Measurements from ENCODE around the gene ZMYND11.
"Not testable (repeated sequence)": the region's sequence is repeated elsewhere in the genome, so short reads cannot be mapped to it uniquely, and the experiment has no call there.

Gene ZMYND11

DNA sequence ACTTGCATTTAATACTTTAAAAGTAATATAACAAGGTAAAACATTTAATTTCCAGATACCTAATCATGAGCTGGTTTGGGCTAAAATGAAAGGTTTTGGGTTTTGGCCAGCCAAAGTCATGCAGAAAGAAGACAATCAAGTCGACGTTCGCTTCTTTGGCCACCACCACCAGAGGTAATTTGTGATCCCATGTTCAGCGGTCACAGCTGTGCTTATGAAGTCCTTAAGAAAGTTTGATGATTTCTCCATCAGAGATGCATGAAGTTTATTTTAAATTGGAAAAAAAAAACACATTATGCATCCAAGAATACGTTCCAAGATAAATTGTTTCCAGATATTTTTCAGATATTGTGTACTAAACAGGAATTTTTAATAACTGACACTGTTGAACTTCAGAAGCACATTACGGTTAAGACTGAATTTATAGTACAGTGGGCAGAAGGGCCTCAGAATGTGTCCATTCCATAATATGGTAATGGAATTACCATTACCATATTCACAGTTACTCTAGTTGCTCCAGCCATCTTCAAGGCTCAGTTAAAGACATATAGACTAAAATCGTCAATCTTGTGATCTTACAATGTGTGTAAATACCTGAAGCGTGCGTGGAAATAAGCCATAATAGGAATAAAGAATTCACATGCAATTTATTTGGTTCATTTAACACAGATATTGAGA is 106.8 kb downstream of the ZMYND11 start:
- no peak for FAIRE-seq

DNA sequence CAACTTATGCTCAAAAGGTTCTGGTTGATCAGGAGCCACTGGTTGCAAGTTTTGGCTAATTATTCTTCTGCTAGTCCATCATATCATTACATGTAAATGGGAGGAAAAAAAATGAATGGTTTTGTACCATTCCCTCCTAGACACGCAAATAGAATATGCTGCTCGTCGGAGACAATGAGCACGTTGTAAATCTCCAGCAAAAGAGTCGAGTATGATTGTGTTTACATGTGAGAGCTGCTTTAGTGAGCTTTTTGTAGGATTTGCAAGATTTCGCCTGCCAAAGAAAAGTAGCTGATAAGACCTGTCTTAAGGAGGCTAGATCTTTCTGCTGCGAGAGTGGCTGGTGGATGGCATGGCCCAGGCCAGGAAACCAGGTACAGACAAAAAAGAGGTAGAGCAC is 109.0 kb downstream of the ZMYND11 start:
- FAIRE-seq (no peak), DNase-seq (ENCODE audit: insufficient read length, low spot score) (no peak)

More for the DNA sequence above, 106.8 kb downstream of the ZMYND11 start:
- no peak for DNase-seq (ENCODE audit: insufficient read length, low spot score)

DNA sequence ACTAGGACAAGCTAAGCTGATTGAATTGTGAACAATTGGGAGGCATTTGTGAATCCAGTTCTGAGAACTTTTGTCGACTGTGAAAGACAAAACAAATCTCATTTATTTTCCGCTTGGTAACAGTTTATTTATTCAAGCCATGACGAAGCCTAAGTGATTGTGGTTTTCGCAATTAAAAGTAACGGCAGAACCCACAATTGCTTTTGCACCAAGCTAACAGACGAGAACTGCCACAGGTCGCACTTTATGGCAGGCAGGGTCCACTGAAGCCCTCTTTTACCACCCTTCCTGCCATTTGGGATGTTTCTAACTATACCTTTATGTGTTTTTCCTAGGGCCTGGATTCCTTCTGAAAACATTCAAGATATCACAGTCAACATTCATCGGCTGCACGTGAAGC is 111.2 kb downstream of the ZMYND11 start:
- no peak for DNase-seq (ENCODE audit: insufficient read length, low spot score)
- FAIRE-seq = no peak

DNA sequence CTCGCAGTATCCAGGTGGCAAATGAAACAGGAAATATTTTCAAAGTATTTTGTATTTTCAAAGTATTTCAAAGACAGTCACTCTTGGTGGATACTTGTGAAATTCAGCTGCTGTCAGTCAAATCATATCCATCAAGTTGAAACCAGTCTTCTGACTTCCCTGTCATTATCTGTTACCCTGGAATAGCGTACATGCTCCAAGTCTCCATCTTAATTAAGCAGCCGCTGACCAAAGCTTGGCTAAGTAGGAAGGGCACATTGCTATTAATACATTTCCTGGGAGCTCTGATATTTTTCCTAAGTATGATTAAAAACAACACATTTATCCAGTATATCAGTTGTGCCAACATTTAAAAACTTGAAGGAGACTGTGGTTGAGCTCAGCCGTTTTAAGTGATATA is 112.2 kb downstream of the ZMYND11 start:
- FAIRE-seq = no peak
- DNase-seq (ENCODE audit: insufficient read length, low spot score) = no peak

DNA sequence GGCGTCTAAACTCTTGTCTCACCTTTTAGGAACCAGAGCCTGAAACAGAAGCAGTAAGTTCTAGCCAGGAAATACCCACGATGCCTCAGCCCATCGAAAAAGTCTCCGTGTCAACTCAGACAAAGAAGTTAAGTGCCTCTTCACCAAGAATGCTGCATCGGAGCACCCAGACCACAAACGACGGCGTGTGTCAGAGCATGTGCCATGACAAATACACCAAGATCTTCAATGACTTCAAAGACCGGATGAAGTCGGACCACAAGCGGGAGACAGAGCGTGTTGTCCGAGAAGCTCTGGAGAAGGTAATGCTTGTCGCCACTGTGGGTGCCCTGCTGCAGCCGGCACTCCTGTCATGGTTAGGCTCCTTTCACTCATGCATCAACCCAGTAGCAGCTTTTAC is 113.1 kb downstream of the ZMYND11 start:
- DNase-seq (ENCODE audit: insufficient read length, low spot score) (no peak), FAIRE-seq (no peak)

DNA sequence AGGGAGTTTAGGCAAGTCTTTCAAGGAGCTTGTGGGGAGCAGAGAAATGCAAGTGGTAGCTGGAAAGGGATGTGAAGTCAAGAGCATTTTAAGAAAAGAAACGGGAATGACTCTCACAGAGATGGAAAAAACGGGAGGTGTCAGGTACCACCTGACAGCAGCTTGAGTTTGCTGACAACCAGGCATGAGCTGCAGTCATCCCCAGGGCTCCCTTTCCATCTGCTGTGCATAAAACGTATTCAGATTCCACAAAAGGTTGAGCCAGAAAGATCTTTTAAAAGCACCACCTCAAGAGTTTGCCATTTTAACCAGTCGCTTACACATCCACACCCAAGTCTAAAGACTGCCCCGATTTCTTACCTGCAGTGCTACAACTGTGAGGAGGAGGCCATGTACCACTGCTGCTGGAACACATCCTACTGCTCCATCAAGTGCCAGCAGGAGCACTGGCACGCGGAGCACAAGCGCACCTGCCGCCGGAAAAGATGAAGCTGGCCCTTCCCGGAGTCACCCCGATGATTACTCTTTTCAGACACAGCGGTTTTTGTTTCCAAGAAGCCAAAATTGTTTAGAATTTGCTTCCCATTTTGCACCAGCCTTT is 116.8 kb downstream of the ZMYND11 start:
- FAIRE-seq (no peak), DNase-seq (ENCODE audit: insufficient read length, low spot score) (no peak)

DNA sequence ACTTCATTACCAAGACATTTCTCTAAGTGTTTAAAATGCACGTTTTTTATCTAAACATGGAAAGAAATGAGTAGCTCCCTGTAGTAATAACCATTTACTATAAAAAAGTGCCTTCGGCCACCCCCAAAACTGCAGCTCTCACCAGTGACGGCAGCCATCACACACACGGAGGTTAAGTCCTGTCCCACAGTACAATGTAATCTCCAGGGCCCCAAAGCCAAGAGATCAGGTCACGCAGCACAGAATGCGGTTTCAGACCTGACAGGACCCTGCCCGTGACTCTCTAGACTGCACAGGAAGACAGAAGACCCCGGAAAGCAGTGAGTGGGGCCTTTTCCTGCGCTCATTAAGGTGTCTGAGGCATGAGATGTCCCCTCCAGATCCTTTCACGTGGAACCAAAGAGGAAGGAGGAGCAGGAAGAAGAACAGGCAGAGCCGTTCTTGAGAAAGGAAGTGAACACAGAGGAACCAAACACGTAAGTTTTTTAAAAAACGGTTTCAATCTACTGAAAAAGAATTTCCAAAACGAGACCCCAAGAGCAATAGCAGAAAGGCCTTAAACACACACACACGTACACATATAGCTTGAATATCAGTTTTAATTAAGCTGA is 125.7 kb downstream of the ZMYND11 start:
- no peak for FAIRE-seq
- no peak for DNase-seq (ENCODE audit: insufficient read length, low spot score)

DNA sequence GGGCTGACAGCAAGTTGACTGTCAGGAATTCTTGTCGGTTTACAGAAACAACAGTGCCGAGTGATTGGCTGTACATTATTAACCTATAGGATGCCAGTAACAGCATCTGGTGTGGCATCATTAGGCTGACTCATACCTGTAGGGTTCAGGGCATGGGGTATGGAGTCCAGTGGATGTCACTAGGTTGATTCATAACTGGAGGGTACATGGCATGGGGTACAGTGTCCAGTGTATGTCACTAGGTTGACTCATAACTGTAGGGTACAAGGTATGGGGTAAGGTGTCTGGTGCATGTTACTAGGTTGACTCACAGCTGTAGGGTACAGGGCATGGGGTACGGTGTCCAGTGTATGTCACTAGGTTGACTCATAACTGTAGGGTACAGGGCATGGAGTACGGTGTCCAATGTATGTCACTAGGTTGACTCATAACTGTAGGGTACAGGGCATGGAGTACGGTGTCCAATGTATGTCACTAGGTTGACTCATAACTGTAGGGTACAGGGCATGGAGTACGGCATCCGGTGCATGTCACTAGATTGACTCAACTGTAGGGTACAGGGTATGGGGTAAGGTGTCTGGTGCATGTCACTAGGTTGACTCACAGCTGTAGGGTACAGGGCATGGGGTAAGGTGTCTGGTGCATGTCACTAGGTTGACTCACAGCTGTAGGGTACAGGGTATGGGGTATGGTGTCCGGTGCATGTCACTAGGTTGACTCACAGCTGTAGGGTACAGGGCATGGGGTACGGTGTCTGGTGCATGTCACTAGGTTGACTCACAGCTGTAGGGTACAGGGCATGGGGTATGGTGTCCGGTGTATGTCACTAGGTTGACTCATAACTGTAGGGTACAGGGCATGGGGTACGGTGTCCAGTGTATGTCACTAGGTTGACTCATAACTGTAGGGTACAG is 129.2 kb downstream of the ZMYND11 start:
- not testable (repeated sequence) for FAIRE-seq; DNase-seq (ENCODE audit: insufficient read length, low spot score)

DNA sequence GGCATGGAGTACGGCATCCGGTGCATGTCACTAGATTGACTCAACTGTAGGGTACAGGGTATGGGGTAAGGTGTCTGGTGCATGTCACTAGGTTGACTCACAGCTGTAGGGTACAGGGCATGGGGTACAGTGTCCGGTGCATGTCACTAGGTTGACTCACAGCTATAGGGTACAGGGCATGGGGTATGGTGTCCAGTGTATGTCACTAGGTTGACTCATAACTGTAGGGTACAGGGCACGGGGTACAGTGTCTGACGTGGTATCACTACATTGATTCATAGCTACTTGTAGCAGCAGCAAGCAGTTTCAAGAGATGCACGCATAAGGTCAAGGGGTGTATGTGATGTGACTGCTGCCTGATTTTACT is 129.8 kb downstream of the ZMYND11 start:
- FAIRE-seq; DNase-seq (ENCODE audit: insufficient read length, low spot score): not testable (repeated sequence)

DNA sequence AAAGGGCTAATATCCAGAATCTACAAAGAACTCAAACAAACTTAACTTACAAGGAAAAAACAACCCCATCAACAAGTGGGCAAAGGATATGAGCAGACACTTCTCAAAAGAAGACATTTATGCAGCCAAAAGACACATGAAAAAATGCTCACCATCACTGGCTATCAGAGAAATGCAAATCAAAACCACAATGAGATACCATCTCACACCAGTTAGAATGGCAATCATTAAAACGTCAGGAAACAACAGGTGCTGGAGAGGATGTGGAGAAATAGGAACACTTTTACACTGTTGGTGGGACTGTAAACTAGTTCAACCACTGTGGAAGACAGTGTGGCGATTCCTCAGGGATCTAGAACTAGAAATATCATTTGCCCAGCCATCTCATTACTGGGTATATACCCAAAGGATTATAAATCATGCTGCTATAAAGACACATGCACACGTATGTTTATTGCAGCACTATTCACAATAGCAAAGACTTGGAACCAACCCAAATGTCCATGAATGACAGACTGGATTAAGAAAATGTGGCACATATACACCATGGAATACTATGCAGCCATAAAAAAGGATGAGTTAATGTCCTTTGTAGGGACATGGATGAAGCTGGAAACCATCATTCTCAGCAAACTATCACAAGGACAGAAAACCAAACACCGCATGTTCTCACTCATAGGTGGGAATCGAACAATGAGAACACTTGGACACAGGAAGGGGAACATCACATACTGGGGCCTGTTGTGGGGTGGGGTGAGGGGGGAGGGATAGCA is 130.7 kb downstream of the ZMYND11 start:
- not testable (repeated sequence) for FAIRE-seq; DNase-seq (ENCODE audit: insufficient read length, low spot score)

DNA sequence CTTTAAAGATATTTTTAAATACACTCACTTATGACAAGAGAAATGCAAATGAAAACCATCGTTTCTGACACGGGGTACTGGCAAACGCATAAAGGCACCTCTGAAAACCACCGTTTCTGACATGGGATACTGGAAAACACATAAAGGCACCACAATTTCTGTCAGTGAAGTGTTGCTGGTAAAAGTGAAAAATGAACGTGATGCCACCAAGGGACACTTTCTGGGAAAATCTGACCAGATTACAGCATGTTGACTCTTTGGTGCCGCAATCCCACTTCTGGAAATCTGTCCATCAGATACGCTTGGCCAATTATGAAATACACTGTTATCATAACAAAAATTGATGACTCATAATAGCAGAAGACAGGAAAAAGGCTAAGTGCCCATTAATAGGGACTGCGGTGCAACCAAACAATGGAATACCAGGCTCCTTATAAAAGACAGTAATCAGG is 131.7 kb downstream of the ZMYND11 start:
- FAIRE-seq (no peak), DNase-seq (ENCODE audit: insufficient read length, low spot score) (no peak)

DNA sequence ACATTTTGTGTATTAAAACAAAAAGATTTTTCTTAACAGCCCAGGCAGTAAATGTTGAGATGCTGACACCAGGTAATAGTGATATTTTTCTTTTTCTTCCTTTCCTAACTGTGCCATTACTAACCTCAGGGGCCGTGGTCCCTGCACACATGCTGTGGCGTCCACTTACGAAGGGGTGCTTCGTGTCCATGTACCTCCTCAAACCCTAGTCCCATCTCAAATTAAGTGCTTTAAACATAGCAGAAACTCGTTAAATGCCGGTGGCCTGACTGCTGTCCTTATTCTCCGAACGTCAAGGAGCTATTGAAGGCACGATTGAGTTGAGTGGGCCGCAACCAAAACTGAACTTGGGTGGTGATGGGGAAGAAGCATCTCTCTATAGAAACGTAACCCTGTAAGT is 132.4 kb downstream of the ZMYND11 start:
- no peak for FAIRE-seq
- DNase-seq (ENCODE audit: insufficient read length, low spot score) = no peak

DNA sequence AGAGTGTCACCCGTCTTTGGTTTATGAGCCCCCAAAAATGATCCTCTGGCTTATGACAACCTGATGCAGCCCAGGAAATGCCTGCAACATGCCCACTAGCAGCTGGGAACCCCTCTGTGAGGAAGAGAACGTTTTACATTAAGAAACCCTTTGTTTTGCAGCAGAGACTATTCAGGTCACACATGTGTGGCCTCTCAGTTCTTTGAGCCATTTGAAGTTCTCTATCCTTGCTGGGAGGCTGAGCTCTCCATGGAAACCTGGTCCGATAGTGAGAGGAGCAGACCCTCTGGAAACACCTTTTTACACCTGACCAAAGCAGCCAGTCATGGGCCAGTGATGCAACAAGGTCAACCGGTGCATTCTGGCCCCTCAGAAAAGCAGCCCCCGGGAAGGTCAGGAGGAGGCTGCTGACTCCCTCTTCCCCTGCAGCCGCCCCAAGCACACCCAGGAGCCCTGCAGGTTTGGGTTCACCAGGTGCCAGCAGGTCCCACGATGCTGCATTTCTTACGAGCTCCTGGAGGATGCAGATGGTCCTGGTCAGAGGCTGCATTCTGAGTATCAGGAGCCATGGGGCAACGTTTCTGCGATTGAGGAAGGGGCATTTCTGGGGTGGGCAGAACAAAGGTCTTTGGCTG is 134.3 kb downstream of the ZMYND11 start:
- DNase-seq (ENCODE audit: insufficient read length, low spot score) (no peak), FAIRE-seq (no peak)

DNA sequence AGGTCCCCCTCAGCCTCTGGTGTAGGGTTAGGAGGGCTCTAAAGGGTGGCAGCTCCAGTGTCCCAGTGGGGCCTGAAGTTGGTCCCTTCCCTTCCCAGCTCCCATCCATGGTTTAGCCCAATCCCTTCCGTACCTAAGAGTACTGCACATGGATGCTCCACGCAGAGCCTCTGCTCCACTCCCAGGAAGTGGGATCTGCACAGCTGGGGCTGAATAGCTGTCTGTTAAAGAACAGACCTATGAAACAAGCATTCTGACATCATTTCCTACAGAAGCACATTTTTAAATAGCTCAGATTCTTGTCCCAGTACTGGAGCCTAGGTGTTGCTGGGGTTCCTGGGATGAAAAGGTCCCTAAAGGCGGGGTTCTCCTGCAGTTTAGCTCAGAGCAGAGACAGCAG is 135.9 kb downstream of the ZMYND11 start:
- FAIRE-seq (no peak), DNase-seq (ENCODE audit: insufficient read length, low spot score) (no peak)

DNA sequence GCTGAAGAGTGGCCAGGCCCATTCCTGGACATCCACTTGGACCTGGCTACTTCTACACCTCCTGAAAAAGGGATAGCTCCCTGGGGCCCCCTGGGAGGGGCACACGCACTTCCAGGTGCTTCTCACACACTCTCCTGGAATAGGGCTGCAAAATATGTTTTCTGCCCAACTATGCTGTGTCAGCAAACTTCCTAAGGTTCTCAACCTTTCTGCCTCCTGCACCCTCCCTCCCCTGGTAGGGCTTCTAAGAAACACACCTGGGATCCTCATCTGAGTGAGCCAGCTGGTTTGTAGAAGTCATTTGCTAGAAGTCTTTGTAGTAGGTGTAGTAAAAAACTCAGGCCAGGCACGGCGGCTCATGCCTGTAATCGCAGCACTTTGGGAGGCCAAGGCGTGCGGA is 136.5 kb downstream of the ZMYND11 start:
- DNase-seq (ENCODE audit: insufficient read length, low spot score) (no peak), FAIRE-seq (no peak)

DNA sequence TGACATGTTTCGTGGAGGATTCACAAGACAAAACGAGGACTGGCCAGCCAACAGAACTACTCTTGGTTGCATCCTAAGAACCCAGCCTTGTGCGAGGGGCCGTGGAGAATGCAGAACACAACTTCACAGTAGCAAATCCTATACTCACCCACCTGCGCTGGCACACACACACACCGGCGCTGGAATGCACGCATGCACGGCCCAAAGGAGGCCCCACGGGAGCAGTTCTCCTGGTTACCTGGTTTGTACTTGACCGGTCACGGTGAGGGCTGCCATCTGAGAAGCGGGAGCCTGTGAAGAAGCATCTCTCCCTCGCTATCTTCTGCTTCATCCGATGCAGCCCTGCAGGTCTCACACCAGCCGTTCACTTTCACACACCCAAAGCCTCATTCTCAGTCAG is 137.8 kb downstream of the ZMYND11 start:
- FAIRE-seq (no peak), DNase-seq (ENCODE audit: insufficient read length, low spot score) (no peak)

DNA sequence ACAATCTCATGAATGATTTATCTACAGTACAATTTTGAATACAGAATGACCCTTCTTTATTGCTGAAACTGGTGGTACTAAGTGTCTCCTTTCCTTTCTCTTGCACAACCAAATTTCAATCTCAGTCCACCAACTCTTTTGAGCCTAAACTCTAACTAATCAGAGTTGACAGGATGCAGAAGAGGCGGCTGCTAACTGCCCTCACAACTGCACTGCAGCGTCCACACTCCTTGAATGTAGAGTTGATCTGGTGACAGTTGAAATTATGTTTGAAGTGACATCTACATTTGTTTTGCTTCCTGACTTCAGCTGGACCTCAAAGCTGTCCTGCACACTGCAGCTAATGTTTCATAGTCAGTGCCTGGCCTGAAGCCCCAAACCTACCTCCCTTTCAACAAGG is 139.6 kb downstream of the ZMYND11 start:
- DNase-seq (ENCODE audit: insufficient read length, low spot score) = no peak
- no peak for FAIRE-seq

DNA sequence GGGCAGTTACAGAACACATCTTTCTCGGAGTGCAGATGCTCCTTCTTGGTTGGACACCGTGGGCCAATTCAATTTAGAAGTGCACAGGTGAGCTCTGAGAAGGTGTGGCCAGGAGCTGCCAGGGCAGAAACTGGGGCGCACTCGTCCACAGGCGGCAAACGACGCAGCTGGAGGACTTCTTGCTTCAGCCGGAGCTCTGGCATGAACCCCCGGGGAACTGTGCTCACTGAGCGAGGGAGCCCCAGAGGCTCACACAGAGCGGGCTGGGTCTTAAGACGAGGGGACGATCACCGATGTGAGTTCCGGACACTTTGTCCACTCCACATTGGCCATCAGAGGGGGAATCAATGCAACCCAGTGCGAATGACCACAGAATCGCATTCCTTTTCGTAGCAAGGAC is 140.4 kb downstream of the ZMYND11 start:
- DNase-seq (ENCODE audit: insufficient read length, low spot score) (no peak), FAIRE-seq (no peak)

DNA sequence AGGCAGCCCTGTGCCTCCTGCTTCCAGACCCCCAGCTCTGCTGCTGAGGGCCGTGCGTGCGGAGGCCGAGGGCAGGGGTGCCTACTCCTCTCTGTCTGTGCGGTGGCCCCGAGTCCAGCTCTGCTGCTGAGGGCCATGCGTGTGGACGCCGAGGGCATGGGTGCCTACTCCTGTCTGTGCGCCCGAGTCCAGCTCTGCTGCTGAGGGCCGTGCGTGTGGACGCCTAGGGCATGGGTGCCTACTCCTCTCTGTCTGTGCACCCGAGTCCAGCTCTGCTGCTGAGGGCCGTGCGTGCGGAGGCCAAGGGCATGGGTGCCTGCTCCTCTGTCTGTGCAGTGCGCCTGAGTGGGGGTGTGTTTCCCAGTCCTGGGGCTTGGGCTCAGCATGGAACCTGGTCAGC is 142.7 kb downstream of the ZMYND11 start:
- FAIRE-seq = no peak
- DNase-seq (ENCODE audit: insufficient read length, low spot score) = no peak

DNA sequence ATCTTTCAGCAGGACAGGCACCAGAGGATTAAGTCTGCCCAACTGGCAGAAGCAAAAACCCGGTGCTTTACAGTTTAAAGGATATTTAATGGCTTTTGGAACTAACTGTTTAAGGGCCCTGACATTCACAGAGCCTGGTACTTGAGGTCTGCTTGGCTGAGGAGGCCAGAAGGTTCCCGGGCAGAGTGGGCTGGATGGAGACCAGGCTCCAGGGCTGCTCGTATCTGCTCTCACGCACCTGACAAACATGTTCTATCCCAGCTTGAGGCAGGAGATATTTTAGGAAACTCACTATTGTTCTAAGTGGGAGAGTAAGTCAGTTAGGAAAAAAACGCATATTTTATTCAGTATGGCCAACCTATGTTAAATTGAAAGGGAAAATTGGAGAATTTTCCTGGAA is 143.5 kb downstream of the ZMYND11 start:
- DNase-seq (ENCODE audit: insufficient read length, low spot score) = no peak
- no peak for FAIRE-seq
